ENCODE measurements around the gene TNIP1.

TNIP1 gene, protein sequence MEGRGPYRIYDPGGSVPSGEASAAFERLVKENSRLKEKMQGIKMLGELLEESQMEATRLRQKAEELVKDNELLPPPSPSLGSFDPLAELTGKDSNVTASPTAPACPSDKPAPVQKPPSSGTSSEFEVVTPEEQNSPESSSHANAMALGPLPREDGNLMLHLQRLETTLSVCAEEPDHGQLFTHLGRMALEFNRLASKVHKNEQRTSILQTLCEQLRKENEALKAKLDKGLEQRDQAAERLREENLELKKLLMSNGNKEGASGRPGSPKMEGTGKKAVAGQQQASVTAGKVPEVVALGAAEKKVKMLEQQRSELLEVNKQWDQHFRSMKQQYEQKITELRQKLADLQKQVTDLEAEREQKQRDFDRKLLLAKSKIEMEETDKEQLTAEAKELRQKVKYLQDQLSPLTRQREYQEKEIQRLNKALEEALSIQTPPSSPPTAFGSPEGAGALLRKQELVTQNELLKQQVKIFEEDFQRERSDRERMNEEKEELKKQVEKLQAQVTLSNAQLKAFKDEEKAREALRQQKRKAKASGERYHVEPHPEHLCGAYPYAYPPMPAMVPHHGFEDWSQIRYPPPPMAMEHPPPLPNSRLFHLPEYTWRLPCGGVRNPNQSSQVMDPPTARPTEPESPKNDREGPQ

DNA sequence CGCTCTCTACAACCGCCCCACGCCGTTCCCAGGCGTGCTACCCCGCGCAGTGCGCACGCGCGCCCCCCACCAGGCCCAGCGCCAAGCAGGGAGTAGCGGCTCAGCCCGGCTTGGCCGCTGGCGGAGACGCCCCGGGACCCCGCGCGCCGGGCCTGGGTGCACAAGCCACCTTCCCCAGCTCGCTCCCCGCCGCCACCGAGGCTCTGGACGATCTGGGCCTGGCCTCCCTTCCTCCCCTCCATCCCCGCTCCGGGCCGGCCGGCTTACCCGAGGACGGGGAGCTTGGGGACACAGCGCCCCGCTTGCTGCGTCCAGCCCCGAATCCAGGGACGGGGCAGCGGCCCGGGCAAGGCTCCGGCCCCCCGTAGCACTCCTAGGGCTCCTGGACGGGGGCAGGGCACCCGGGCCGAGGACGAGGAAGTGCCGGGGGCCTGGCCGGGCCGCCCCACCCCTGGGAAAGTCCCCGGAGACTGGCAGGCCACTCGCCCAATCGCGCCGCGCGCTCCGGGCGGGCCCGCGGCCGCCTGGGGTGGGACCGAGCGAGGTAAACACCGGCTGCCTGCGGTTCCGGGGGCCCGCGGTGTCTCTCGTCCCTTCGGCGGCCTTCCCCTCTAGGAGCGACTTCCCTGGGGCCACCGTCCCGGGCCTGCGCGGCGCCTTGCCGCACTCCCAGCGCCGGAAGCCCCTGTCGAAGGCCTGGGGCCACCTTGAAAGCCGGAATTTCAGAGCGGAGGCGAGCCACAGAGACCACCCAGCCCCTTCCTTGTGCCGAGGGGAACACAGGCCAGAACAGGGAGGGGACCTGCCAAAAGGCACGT, at the start of gene TNIP1:
Gene TNIP1 (minus strand): TSS at position 422 of the 818 bp plus-strand sequence. CDS start 15,939 bp downstream, outside the sequence.
- DNase-seq = peak; percentile 97

DNA sequence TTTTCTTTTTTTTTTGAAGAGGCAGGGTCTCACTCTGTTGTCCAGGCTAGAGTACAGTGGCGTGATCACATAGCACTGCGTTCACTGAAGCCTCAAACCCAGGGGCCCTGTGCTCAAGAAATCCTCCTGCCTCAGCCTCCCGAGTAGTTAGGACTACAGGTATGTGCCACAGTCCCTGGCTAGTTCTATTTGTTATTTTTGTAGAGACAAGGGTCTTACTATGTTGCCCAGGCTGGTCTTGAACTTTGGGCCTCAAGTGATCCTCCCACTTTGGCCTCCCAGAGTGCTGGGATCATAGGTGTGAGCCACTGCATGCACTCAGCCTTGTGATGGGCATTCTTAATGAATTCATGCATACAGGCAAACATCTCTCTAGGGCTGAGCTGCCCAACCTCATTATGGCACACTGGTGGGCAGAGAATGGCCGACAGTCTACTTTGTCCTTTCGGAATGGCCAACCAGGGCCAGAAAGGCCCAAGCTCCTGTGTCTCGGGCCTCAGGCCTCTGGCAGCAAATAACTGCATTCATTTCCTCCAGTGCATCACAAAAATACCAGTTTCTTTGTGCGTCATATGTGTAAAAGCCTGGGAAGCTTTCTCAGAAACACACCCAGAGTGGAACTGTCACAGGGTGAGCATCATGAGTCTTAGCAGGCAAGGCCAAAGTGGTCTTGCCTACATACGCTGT, 49.5 kb upstream of the TNIP1 start:
- DNase-seq = no peak

DNA sequence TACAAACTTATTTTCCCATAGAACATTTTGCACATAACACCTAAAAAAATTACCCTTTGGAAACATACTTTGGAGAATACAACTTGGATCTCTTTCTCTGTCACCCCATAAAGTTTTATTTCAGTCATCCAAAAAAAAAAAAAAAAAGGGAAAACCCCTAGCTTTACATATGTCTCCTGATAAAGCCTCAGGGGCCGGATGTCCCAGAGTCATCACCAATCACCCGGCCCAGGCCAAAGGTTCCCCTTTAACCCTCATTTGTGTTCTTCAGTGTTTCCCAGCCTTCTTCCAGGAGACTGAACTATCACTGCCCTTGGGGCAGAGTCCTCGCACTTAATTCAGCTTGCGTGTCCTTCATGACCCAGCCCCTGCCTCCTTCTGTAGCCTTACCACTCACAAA, 48.0 kb upstream of the TNIP1 start:
- no peak for DNase-seq

DNA sequence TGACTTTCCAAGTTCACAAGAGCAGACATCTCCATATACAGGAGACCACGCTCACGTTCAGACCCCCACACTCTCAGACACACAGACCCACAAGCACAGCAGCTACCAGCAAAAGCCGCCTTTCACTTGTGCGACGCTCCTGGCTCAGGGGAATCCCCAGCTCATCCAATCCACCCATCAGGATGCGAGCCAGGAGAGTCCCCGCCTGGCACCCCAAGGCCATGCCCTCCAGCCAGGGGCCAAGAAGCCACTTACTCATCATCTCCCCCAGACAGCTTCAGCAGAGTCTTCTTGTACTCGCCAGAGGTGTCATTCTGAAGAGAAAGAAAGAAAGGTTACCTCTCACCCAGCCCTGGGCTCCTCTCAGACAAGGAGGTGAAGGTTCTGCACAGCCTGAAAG, 47.1 kb upstream of the TNIP1 start:
- no peak for DNase-seq

DNA sequence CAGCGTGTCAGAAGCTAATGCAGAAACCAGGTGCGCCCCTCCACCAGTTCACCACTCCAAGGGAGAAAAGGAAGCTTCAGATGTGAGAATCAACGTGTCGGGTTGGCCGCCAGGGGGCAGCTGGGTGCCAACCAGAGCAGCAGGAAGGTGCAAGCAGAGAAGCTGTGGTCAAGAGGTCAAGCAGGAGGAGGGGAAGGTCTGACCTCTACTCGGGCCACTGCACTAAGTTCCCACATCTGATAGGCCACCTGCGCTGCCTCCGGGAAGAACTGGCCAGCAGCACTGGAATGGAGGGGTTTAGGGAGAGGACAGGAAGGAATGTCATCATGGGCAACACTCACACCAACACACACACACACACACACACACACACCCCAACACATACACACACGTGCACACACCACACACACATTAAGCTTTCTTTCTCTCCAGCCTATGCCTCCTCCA, 45.4 kb upstream of the TNIP1 start:
- peak; percentile 79 for DNase-seq

DNA sequence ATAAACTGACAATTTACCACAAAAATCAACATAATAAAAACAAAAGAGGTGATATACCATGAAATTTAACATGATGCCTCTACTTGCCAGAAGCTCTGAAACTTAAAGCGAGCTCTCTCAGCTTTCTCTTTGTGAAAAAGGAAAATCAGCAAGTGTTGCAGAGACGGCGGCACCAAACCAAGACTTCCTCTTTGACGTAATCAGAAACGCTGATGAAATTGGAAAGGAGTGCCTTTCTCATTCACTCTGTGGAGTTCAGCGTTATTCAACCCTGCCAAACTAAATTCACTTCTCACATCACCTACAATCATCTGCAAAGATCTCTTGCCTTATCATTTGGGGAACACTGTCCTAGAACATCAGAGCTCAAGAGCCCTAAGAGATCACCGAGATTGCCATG, 44.6 kb upstream of the TNIP1 start:
- DNase-seq = peak; percentile 50

DNA sequence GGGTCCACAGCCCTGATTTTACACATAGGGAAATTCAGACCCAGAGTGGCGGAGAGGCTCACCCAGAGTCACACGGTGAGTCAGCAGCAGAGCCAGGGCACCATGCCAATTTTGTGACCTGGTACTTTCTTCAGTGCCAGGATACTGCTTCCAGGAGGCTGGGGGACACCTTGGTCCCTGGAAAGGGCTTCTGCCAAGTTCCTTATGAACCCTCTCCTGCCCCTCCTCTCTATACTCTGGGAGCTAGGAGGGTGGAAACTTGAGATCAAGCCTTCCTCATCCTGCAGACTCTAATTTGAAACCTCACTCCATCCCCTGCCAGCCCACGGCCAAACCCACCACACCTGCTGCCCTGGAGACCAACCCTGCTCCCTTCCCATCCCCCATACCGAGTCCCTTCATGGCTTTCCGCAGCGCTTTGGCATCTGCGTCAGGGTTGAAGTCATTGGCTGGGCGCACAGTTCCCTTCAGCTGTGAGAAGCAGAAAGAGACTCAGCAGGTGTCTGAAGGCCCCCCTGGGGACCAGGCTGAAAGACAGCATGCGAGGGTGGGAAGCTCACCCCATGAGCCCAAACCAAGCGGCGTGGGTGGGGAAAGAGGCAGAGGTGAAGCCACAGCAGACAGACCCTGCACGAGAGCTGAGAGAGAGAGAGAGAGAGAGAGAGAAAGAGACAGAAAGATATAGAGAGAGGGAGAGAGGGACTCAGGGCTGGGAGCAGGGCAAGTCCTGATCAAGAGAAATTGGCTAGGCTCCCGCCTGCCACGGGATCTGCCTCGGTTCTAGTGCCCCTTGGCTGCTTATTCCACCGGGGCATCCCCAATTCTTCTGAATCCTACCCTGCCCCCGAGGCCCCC, 43.3 kb upstream of the TNIP1 start:
- no peak for DNase-seq

DNA sequence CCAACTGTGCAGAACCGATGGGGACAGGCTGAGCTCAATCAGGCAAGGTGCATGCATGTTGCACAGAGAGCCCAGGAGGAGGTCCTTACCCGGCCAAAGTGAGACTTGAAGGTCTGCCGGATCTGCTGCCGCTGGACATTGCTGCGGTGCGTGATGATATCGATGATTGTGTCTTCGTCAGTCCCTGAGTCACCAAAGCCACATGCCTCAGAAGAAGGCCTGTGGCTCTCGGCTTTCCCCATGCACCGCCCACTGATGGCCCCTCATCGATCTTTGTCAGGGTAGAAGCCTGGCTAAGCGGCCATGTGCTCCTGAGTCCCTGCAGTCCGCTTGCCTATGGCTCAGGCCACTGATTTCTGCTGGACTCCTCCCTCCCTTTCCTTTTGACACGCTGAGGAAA, 42.0 kb upstream of the TNIP1 start:
- no peak for DNase-seq

DNA sequence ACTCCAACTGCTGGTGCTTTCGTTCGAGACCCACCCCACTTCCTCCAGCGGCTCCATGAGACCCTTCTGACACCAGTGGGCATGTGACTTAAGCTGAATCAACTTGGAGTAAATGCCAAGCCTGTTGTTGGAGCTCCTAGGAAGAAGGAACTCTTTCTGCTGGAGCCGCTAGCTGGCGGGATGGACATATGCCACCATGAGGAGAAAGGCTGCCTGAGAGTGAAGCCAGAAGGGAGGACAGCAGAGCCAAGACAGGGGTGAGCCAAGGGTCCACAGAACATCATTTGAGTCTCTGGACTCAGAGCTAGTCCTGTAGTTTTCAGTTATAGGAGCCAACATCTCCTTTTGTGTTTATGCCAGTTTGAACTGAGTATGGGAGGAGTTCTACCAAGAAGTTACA, 40.8 kb upstream of the TNIP1 start:
- DNase-seq = no peak

DNA sequence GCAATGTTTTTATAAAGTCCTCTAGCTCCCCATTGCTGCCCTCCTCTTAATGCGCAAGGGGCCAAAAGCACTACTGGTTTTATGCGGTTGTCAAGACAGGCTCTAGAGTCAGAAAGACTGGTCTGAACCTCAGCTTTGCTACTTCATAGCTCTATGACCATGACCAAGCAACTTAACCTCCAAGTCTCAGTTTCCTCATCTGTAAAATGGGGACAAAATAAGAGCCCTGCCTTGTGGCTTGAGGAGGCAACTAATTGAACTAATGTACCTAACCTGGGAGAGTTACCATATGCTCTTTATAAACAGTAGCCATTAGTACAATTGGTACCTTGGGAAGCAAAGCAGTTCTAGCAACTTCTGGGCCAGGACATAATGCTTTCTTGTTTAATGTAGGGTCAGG, 40.3 kb upstream of the TNIP1 start:
- no peak for DNase-seq

DNA sequence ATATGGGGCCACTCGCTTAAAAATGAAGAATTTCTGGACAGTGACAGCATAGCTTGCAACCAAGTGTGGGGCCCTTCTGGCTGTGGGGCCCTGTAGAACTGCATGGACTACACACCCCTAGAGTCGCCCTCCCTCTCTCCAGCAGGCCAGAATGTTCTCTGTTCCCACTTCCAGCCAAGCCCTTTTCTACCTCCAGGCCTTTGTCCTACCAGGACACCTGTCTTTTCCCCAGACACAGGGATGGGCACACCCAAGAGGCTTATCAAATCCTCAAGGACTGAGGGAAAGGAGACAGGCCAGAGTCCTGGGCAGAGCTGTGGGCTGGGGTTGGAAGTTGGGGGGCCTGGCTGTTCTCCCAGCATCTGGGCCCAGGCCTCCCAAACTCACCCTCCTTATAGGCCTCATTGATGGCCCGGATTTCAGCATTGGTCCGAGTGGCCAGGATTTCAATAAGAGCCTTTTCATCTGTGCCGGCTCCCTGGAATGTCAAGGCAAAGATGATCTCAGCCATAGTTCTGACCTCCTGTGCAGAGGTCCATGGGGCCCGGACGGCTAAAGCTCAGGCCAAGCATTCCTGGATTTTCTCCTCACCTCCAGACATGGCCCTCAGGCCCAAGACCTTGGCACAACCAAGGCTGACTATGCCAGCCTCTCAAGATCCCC, 38.2 kb upstream of the TNIP1 start:
- DNase-seq = no peak

DNA sequence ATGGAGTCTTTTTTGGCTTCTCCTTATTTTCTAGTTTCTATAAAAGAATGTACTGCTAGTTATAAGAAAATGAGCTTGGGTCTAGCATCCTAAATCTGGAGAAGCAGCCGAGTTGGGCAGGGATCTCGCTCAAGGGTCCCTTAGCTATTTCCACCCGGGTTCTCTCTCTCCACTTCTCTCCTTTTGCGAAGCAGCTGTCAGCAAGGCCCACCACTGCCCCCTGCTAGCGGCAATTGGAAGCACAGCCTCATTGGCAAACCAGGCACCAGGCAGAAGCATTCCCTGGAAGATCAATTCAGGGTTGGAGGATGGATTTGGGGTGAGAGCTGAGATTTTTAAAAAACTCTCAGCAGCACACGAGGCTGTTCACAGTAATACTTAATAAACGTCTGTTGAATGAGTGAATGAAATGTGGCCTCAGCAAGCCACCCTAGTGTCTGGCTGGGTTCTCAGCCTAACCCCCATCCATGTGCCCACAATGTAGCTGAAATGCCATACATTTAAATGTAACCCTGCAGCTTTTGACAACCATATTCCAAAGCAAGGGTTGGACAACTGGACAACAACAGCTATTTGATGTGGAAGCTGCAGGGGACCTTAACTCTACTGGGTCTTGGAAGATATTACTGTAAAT, 34.6 kb upstream of the TNIP1 start:
- peak; percentile 72 for DNase-seq

DNA sequence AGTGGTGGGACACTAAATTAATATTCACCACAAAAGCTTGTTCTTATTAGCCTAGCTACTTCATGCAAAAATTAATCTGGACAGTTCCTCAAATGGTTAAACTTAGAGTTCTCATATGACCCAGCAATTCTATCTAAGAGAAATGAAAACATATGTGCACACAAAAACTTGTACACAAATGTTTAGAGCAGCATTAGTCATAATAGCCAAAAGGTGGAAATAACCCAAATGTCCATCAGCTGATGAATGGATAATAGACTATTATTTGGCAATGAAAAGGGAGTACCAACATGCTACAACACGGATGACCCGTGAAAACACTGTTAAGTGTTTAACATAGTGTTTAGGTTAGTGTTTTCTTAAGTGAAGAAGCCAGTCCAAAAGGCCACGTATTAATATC, 32.8 kb upstream of the TNIP1 start:
- DNase-seq = no peak

DNA sequence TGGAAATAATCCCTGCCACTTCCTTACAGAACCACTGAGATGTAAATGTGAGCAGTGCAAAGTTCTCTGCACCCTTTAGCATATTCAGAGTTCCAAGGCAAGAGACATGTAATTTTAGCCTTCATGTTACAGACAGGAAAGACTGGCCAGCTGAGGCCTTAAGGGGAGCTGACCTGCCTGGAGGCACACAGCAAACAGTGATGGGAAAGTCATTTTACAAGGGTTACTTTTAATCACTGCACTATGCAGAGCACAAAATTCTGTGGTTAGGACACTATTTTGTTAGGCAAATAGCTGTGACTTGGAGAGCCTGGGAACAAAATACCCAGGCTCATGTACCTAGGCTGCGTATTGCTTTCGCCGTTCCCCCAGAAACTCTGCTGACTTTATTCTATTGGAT, 30.2 kb upstream of the TNIP1 start:
- DNase-seq = no peak

DNA sequence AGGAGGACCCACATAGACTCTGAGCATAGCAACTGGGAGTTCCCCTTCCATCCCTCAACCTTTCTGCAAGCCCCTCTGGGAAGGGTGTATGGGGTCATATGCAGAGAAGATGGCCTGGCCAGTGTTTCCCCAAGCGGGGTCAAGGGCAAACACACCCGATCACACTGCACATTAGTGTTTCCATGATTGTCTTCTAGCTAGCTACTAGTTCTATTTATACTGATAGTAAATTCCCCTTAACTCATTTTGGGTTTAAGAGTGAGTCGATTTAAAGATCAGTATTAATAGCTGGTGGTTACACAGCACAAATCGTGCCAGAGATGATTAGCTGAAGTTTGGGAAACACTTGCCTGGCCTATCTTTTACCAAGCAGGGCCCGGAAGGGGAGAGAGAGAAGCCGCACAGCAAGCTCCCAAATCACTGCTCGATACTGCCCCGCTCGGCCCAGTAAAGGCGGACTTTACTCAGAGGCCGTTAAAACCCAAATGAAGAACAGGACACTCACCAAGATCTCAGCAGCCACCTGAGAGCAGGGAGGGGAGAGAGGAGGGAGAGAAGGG, 29.4 kb upstream of the TNIP1 start:
- DNase-seq = no peak

DNA sequence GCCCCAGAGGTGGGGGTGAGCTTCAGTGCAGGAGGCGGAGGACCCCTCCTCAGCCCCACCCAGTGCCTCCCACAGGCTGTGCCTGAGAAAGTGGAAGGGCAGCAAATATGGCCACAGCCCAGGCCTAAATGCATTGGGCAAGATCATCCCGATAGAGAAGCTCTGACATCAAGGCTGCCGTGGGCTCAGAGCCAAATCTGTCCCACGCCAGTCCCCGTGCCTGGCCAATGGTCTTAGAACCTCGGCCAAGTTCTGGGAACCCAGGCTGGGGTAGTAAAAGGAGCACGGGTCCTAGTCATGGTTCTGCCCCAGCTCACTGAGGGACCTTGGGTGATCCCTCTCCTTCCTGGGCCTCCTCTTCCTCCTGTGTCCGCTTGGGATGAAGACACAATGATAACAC, 27.7 kb upstream of the TNIP1 start:
- no peak for DNase-seq

DNA sequence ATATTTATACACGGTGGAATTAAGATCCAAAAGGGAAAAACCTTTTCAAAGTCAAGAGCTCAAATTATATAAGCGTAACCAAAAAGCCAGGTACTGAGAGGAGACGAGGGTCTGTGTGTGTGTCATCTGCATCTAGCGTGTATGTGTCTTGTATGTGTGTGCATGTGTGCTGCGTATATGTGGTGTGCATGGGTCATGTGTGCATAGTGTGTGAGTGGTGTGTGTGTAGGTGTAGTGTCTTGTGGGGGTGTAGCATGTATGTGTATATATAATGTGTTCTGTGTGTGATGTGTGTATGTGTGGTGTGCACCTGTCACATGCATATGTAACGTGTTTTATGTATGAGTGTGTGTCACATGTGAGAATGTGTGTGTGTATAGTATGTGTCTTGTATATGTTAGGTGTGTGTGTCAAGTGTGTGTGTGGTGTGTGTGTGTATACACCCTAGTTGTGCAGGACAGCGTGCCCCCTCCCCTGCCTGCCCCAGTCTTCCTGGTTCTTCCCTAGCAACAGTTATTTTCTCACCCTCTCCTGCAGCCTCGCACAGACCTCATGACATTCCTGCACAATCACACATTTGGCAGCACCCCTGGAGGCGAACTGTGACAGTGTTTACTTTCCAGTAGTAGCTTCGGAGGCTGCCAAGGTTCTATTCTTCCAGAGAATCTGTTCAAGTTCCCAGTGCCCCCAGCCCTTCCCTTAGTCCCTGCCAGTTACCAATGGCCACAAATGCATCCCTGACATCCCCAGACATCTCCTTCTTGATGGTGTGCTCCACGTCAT, 27.1 kb upstream of the TNIP1 start:
- DNase-seq = no peak

DNA sequence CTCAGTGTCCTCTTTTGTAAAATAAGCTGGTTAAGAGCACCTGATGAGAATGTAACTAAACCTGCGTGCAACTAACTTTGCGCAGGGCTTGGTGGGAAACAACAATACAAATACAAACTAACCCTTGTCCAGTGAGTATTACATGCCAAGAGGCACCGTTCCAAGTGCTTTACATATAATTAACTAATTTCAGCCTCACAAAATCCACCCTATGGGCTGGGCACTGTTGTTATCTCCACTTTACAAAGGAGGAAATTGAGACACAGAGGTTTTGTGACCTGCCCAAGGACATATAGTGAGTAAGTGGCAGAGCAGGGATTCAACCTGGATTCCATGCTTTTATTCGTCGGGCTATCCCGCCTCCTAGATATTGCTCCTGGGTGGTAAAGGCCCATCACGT, 26.2 kb upstream of the TNIP1 start:
- DNase-seq = no peak

DNA sequence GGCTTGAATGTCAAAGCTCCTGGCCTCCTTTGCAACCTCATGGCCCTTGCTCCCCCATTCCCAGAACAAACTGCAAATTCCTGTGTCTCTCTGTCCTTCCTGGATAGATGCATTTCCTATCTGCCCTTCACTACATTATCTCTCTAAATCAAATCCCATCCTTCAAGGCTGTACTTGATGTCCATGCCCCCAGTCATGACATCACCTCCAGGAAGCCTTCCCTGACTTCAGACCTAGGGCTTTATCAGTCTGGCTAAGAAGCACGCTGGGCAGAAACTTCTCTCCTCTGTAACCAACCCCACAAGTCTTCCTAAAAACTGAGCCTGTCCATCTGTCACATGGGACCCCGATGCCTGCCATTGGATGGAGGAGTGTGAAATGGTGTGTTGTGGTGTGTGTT, 25.7 kb upstream of the TNIP1 start:
- DNase-seq = no peak

DNA sequence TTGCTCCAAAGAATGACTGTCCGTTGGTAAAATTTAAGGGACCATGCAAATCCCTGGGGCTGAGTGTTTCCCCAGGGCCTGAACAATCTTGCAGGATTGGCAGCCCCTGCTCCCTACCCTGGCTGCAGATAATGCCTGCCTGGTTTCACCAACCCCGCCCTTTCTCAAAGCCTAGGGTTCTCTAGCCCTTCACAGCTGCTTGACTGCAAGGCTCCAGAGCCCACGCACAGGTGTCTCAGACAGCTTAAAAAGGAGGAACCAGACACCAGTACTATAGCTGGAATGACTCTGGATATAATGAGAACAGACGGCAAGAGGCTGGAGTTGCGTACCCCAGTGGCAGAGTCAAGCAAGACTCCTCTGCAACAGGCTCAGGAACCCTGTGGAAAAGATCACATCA, 25.2 kb upstream of the TNIP1 start:
- no peak for DNase-seq
